GM19467 (cell line): ENCODE measurements around the gene KCNN3.

Experiments used
- ATAC-seq: cut with Tn5 transposase; IDR thresholded peaks from one replicate; pipeline ENCODE4 v1.9.1; 2021; ENCODE audit warnings: mild to moderate bottlenecking, moderate library complexity; ENCODE audit not compliant: unreplicated experiment

KCNN3 gene

DNA sequence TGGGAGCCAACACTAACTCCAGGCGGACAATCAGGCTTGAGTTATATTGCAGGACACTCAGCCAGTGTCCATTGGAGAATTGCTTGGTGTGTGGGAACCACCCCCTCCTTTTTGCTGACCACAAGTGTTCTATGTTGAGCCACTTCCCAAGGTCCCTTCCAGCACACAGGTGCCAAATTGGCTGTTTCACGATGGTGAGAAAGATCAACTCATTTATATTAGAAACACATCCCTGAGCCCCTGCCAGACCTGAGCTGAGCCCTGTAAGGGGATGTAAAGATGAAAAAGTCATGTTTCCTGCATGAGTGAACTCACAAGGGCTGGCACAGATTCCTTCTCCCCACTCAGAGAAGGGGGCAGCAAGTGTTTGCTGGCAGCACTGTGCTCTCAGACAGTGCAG lies 96.5 kb downstream of the KCNN3 start:
- no peak for ATAC-seq

DNA sequence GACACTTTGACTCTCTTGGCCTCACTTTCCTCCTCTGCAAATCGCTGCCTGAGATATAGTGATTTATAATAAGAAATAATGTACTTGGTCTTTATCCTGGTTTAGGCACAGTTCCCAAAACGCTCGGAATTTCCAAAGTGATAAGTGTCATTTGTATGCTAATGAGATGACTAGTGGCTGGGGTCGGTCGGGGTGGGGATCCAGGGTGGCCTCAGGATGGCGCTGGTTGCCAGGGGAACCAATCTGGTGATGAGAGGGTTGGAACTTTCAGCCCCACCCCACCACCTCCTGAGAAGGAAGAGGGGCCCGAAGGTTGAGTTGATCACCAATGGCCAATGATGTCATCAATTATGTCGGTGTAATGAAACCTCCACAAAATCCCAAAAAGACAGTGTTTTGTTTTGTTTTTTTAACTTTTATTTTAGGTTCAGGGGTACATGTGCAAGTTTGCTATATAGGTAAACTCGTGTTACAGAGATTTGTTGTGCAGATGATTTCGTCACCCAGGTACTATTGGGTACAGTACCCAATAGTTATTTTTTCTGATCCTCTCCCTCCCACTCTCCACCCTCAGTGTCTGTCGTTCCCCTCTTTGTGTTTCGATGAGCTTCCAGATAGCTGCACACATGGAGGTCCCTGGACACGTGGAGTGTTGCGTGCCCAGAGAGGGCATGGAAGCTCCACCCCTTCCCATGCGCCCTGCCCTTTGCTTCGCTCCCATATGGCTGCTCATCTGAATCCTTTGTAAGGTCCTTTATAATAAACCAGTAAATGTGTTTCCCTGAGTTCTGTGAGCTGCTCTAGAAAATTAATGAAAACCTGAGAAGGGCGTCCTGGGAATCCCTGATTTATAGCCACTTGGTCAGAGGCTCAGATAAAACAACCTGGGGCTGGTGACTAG lies 97.2 kb downstream of the KCNN3 start:
- no peak for ATAC-seq

- no peak for ATAC-seq
Measured at GRCh38 chr1:154772056-154772455, 98.0 kb downstream of the KCNN3 start.

DNA sequence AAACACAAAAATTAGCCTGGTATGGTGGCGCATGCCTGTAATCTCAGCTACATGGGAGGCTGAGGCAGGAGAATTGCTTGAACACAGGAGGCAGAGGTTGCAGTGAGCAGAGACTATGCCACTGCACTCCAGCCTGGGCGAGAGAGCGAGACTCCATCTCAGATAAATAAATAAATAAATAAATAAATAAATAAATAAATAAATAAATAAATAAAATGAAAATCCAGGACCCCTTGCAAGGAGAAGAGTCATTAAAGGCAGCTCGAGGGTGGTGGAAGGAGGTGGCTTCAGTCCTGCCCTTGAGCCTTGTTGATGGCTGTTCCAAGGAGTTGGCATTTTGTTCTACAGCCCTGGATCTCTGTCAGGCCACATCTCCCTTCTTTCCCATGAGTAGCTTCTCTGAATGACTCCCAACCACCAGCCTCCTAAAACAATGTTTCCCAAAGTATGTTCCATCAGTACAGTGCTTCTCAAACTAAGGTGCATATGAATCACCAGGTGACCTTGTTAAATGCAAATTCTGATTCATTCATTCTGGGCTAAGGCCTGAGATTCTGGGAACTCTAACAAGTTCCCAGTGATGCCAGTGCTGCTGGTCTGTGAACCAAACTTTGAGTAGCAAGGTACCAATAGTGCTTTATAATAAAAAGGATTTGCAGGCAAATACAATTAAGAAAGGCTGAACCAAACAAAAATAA lies 99.0 kb downstream of the KCNN3 start:
- ATAC-seq = no peak

DNA sequence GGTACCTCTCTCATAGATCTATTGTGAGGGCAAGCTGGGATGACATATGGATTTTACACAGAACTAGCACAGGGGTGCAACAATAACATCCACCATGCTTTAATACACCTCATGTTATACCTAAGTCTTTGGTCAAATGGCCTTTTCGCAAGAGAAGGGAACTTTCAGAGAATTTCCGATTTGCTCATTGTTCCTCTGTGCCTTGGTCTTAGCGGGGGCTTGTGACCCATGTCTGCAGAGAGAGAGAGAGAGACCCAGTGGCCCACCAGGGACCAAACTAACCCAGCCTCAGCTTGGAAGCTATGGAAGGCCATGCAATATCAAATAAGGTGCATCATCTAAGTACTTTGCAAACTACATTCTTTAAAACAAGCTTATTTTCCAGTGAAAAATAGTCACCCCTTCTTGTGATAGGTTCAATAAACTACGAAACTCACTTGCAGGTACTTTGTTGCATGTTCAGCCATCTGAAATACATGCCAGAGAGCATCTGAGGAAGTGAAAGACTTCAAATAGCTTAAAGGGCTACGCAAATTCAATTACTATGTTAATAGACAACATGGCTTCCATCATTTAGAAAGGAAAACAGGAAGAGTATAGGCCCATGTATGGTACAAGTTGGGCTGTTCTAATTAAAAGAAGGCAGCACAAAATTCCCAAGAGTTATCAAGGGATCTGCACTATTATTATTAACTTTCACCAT lies 100.7 kb downstream of the KCNN3 start:
- no peak for ATAC-seq

DNA sequence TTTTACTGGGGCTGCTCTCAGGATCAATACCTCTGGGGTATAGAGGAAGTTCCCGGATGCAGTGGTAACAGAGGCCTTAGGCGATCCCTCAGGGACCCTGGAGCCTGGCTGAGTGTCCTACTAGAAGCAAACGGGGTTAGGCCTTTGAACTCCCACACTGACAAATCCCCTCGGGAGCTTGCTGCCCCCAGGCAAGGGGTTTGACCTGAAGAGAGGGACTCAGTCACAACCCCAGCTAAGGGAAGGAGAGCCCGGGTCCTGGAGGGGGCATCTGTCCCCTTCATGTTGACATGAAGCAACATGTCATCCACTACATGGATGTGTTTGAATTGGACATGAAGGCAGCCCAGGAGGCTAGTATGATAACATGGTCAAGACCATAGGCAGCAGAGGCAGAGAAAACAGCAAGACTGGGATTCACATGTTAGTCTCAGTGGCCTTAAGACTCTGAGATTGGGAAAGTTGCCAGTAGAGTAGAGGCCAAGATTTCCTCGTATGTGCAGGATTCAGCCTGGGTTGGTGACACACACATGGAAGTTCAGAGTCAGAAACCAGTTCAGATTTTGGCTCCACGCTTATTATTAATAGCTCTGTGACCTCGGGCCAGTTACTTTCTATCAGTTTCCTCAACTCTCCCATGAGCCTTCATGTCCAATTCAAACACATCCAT lies 101.5 kb downstream of the KCNN3 start:
- no peak for ATAC-seq

- no peak for ATAC-seq
Measured at GRCh38 chr1:154767315-154768240, 102.5 kb downstream of the KCNN3 start.

- ATAC-seq = no peak
Measured at GRCh38 chr1:154765970-154766369, 104.1 kb downstream of the KCNN3 start.

- ATAC-seq = no peak
Measured at GRCh38 chr1:154764773-154765172, 105.3 kb downstream of the KCNN3 start.

- ATAC-seq = no peak
Measured at GRCh38 chr1:154764181-154764580, 105.9 kb downstream of the KCNN3 start.

- no peak for ATAC-seq
Measured at GRCh38 chr1:154760469-154760933, 109.6 kb downstream of the KCNN3 start.

GRCh38 chr1:154759793-154760192 lies 110.3 kb downstream of the KCNN3 start:
- ATAC-seq = no peak

- ATAC-seq = no peak
Measured at GRCh38 chr1:154759196-154759595, 110.9 kb downstream of the KCNN3 start.

DNA sequence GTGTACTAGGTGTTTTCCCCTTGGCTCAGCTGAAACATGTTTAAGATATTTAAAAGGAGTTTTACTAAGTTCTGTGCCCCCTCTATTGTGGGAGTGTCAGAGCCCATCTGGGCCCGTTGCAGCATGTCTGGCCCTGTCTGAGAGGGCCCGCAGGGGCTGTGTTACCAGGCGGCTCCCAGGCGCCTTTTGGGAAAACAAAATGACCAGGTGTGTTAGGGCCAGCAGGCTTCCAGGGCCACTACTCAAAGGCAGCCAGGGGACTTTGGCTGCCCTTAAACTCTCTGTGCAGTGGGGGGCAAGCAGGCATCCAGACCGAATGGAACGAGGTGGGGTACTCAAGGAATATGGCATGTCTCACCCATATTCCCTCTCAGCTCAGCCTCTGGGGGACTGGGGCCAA lies 111.7 kb downstream of the KCNN3 start:
- ATAC-seq = no peak

DNA sequence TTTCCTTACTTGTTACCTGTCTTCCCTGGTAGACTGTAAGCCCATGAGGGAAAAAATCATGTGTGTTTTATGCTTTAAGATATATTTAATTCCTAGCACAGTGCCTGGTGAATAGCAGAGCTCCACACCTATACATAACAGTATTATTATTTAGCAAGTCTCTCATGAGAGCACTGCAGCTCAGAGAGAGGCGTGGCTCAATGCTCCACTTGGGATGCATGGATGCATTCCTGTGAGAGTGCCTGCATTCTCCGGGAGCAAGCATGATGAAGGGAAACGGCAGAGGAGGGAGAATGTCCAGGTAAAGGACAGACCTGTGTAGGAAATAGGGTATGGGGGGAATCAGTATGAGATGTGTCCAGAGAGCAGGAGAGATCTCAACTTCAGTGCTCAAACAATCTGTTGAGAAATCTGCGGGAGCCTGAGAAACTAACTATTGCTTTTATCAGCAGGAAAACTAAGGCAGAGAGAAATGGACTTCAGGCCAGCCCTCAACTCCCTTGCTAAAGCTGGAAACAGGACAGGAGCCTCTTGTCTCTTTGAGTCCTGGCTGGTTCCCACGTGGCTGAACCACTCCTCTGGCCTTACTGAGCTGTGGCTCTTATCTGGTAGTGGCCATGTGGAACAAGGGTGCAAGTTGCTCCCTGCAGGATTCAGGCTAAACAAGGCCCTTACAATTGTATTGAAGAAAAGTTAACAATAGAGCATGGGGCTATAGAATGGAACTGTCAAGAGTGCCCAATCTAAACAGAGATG lies 113.1 kb downstream of the KCNN3 start:
- ATAC-seq = no peak

- ATAC-seq = no peak
Measured at GRCh38 chr1:154755858-154756730, 114.0 kb downstream of the KCNN3 start.

- ATAC-seq = no peak
Measured at GRCh38 chr1:154753426-154753825, 116.7 kb downstream of the KCNN3 start.
